HEK293 (cell line): ENCODE results near the gene ITGB6.

ENCODE experiments used
- CTCF ChIA-PET: fragments of 350-600 bp; formaldehyde crosslinking; extraction: SDS; loops from one replicate; lab custom pipeline; 2021; ENCODE audit warnings: antibody characterized with exemption; lab: Yijun Ruan, JAX
- POLR2A ChIA-PET: fragments of 300-600 bp; formaldehyde crosslinking; extraction: SDS; loops from one replicate; lab custom pipeline; 2020; ENCODE audit warnings: antibody characterized with exemption, inconsistent platforms; lab: Yijun Ruan, JAX
- H3K27ac ChIP-seq: fragments of 200-500 bp; sonication (Bioruptor generic); 2 replicates; pipeline ENCODE4 v1.5.1; 2014; ENCODE audit warnings: low read depth, low read length, control low read depth, inconsistent platforms; ENCODE audit errors: extremely low read depth
- H3K36me3 ChIP-seq, 2 experiments: fragments of 200-500 bp in 1 of 2; sonication (Bioruptor generic) in 1 of 2; 1 replicate in 1 of 2; 2 replicates in 1 of 2; pipeline ENCODE4 v1.5.1; 2014 to 2017; ENCODE audit warnings: inconsistent platforms in 2 of 2, low read length in 2 of 2; ENCODE audit not compliant: control insufficient read depth in 2 of 2, insufficient read depth in 1 of 2
- H3K4me1 ChIP-seq: fragments of 200-500 bp; sonication (Bioruptor generic); 2 replicates; pipeline ENCODE4 v1.5.1; 2014; ENCODE audit warnings: mild to moderate bottlenecking, low read length, inconsistent platforms; ENCODE audit not compliant: control insufficient read depth, insufficient read depth
- H3K4me3 ChIP-seq: 2 replicates; pipeline ENCODE4 v1.5.1; 2011; ENCODE audit warnings: low read depth, mild to moderate bottlenecking, control low read depth, low read length, moderate library complexity
- H3K9me3 ChIP-seq: fragments of 200-500 bp; sonication (Bioruptor generic); 2 replicates; pipeline ENCODE4 v1.5.1; 2014; ENCODE audit warnings: low read depth, low read length, inconsistent platforms; ENCODE audit not compliant: control insufficient read depth, insufficient read depth
- PATZ1 ChIP-seq: fragments of 450-650 bp; formaldehyde crosslinking; IDR thresholded peaks from 2 replicates; pipeline ENCODE4 v1.5.1; 2016; ENCODE audit warnings: missing biosample characterization, missing genetic modification characterization
- ZNF37A ChIP-seq: fragments of 450-650 bp; IDR thresholded peaks from 2 replicates; pipeline ENCODE4 v1.5.1; 2018; ENCODE audit warnings: missing biosample characterization, missing genetic modification characterization
- ZNF518A ChIP-seq: fragments of 450-650 bp; formaldehyde crosslinking; conservative IDR thresholded peaks from 2 replicates; pipeline ENCODE4 v1.5.1; 2016; ENCODE audit warnings: low read depth, missing biosample characterization, missing genetic modification characterization
- ZNF600 ChIP-seq: fragments of 450-650 bp; formaldehyde crosslinking; IDR thresholded peaks from 2 replicates; pipeline ENCODE4 v1.5.1; 2016; ENCODE audit warnings: missing biosample characterization, missing genetic modification characterization
- ZNF626 ChIP-seq: fragments of 450-650 bp; sonication (Bioruptor Pico); formaldehyde crosslinking; IDR thresholded peaks from 2 replicates; pipeline ENCODE4 v1.5.1; 2018; ENCODE audit warnings: missing biosample characterization, missing genetic modification characterization, inconsistent platforms
- ZNF654 ChIP-seq: fragments of 450-650 bp; formaldehyde crosslinking; IDR thresholded peaks from 2 replicates; pipeline ENCODE4 v1.5.1; 2016; ENCODE audit warnings: low read depth, missing biosample characterization, missing genetic modification characterization
- ZNF777 ChIP-seq: fragments of 450-650 bp; formaldehyde crosslinking; IDR thresholded peaks from 2 replicates; pipeline ENCODE4 v1.5.1; 2017; ENCODE audit warnings: missing biosample characterization, missing genetic modification characterization, borderline replicate concordance
- ZNF791 ChIP-seq: fragments of 450-650 bp; formaldehyde crosslinking; IDR thresholded peaks from 2 replicates; pipeline ENCODE4 v1.5.1; 2016; ENCODE audit warnings: missing biosample characterization, missing genetic modification characterization
- ZNF830 ChIP-seq: fragments of 450-650 bp; IDR thresholded peaks from 2 replicates; pipeline ENCODE4 v1.5.0; 2018; ENCODE audit warnings: missing biosample characterization, missing genetic modification characterization, low read depth, mild to moderate bottlenecking, moderate library complexity
- TF ChIP-seq, protein P1 (sequence below): fragments of 450-650 bp; formaldehyde crosslinking; IDR thresholded peaks from 2 replicates; pipeline ENCODE4; 2016; ENCODE audit warnings: missing biosample characterization, missing genetic modification characterization
- TF ChIP-seq, protein P2 (sequence below): fragments of 450-650 bp; formaldehyde crosslinking; IDR thresholded peaks from 2 replicates; pipeline ENCODE4 v1.5.1; 2016; ENCODE audit warnings: missing biosample characterization, missing genetic modification characterization
- TF ChIP-seq, protein P3 (sequence below): fragments of 450-650 bp; formaldehyde crosslinking; IDR thresholded peaks from 2 replicates; pipeline ENCODE4 v1.5.1; 2016; ENCODE audit warnings: missing biosample characterization, missing genetic modification characterization
- TF ChIP-seq, protein P4 (sequence below): fragments of 450-650 bp; formaldehyde crosslinking; conservative IDR thresholded peaks from 2 replicates; pipeline ENCODE4 v1.5.1; 2016; ENCODE audit warnings: low read depth, missing biosample characterization, missing genetic modification characterization

ITGB6 gene

GRCh38 chr2:160087854-160088745 is 112.0 kb downstream of the ITGB6 start (continued):
- TF ChIP-seq ZNF518A (tag by site-specific recombination) (peak; percentile 49; the same call in 1 of the 2 replicates), ZNF626 (peak; percentile 95), ZNF654 (tag by site-specific recombination) (peak; percentile 58)
- TF ChIP-seq, protein P1, sequence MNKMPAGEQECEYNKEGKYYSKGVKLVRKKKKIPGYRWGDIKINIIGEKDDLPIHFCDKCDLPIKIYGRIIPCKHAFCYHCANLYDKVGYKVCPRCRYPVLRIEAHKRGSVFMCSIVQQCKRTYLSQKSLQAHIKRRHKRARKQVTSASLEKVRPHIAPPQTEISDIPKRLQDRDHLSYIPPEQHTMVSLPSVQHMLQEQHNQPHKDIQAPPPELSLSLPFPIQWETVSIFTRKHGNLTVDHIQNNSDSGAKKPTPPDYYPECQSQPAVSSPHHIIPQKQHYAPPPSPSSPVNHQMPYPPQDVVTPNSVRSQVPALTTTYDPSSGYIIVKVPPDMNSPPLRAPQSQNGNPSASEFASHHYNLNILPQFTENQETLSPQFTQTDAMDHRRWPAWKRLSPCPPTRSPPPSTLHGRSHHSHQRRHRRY, result no peak

GRCh38 chr2:160085662-160086061 is 114.4 kb downstream of the ITGB6 start:
- POLR2A ChIA-PET, result no interaction called here
- Histone ChIP-seq H3K4me1 (no peaks in the 10 kb centered on the region), H3K4me3 (no peak overlapping the region), H3K36me3 (no peaks in the 10 kb centered on the region), H3K27ac (no peak overlapping the region), H3K9me3 (no peaks in the 10 kb centered on the region)
- TF ChIP-seq, protein P2, sequence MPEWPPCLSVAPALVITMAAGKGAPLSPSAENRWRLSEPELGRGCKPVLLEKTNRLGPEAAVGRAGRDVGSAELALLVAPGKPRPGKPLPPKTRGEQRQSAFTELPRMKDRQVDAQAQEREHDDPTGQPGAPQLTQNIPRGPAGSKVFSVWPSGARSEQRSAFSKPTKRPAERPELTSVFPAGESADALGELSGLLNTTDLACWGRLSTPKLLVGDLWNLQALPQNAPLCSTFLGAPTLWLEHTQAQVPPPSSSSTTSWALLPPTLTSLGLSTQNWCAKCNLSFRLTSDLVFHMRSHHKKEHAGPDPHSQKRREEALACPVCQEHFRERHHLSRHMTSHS, result no peak
- no peak for TF ChIP-seq ZNF600 (tag by site-specific recombination)
- CTCF ChIA-PET, result interaction anchor here (0.6 to 1.9 kb wide), 12 partner anchors 9 to 166 kb away, joined by 3 to 14 read pairs (median 3); no protein-coding TSS in a partner anchor

- no peaks in the 10 kb centered on the region for H3K36me3 ChIP-seq
- POLR2A ChIA-PET, result no interaction called here
- TF ChIP-seq, protein P3, sequence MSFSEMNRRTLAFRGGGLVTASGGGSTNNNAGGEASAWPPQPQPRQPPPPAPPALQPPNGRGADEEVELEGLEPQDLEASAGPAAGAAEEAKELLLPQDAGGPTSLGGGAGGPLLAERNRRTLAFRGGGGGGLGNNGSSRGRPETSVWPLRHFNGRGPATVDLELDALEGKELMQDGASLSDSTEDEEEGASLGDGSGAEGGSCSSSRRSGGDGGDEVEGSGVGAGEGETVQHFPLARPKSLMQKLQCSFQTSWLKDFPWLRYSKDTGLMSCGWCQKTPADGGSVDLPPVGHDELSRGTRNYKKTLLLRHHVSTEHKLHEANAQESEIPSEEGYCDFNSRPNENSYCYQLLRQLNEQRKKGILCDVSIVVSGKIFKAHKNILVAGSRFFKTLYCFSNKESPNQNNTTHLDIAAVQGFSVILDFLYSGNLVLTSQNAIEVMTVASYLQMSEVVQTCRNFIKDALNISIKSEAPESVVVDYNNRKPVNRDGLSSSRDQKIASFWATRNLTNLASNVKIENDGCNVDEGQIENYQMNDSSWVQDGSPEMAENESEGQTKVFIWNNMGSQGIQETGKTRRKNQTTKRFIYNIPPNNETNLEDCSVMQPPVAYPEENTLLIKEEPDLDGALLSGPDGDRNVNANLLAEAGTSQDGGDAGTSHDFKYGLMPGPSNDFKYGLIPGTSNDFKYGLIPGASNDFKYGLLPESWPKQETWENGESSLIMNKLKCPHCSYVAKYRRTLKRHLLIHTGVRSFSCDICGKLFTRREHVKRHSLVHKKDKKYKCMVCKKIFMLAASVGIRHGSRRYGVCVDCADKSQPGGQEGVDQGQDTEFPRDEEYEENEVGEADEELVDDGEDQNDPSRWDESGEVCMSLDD (tag by site-specific recombination), result no peak
- no peak for TF ChIP-seq PATZ1 (tag by site-specific recombination)
- TF ChIP-seq, protein P4, sequence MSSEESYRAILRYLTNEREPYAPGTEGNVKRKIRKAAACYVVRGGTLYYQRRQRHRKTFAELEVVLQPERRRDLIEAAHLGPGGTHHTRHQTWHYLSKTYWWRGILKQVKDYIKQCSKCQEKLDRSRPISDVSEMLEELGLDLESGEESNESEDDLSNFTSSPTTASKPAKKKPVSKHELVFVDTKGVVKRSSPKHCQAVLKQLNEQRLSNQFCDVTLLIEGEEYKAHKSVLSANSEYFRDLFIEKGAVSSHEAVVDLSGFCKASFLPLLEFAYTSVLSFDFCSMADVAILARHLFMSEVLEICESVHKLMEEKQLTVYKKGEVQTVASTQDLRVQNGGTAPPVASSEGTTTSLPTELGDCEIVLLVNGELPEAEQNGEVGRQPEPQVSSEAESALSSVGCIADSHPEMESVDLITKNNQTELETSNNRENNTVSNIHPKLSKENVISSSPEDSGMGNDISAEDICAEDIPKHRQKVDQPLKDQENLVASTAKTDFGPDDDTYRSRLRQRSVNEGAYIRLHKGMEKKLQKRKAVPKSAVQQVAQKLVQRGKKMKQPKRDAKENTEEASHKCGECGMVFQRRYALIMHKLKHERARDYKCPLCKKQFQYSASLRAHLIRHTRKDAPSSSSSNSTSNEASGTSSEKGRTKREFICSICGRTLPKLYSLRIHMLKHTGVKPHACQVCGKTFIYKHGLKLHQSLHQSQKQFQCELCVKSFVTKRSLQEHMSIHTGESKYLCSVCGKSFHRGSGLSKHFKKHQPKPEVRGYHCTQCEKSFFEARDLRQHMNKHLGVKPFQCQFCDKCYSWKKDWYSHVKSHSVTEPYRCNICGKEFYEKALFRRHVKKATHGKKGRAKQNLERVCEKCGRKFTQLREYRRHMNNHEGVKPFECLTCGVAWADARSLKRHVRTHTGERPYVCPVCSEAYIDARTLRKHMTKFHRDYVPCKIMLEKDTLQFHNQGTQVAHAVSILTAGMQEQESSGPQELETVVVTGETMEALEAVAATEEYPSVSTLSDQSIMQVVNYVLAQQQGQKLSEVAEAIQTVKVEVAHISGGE (tag by site-specific recombination), result no peak
- TF ChIP-seq ZNF777 (tag by site-specific recombination), result no peak
- TF ChIP-seq ZNF830 (tag by site-specific recombination), result no peak
- TF ChIP-seq ZNF791 (tag by site-specific recombination), result no peak
- no peak for TF ChIP-seq ZNF37A (tag by site-specific recombination)
These were observed 121.9 kb downstream of the ITGB6 start for GRCh38 chr2:160077912-160078810.

More at GRCh38 chr2:160077912-160078810, 121.9 kb downstream of the ITGB6 start:
- H3K9me3 ChIP-seq, result no peaks in the 10 kb centered on the region
- CTCF ChIA-PET, result interaction anchor here (0.5 to 2.6 kb wide), 4 partner anchors 7 to 272 kb away, joined by 3 to 14 read pairs (median 4); no protein-coding TSS in a partner anchor
- H3K4me1 ChIP-seq, result no peaks in the 10 kb centered on the region
- H3K4me3 ChIP-seq, result no peak overlapping the region
- no peak overlapping the region for H3K27ac ChIP-seq
